Progenitor cell of endocrine pancreas (in vitro differentiated cells): ENCODE measurements around the gene CTDSP1. TPM values are rescaled to one million over a fixed set of nuclear protein-coding genes. Genes with fewer than 3 reads are reported as not detected.

ENCODE experiments used
- DNase-seq: peaks from one replicate; pipeline ENCODE4 v3.0.0; 2021; ENCODE audit warnings: low spot score; ENCODE audit not compliant: unreplicated experiment
- H3K27ac Mint-ChIP-seq: 2 replicates; pipeline ENCODE4 v1.8.0; 2021; ENCODE audit warnings: mild to moderate bottlenecking, moderate library complexity, mixed read lengths
- H3K27me3 Mint-ChIP-seq: 2 replicates; pipeline ENCODE4 v1.8.0; 2021; ENCODE audit warnings: mixed read lengths
- H3K36me3 Mint-ChIP-seq: 2 replicates; pipeline ENCODE4 v1.8.0; 2022; ENCODE audit warnings: mixed read lengths; ENCODE audit not compliant: insufficient read depth
- H3K4me1 Mint-ChIP-seq: 2 replicates; pipeline ENCODE4 v1.8.0; 2021; ENCODE audit warnings: low read depth, mixed read lengths
- H3K4me3 Mint-ChIP-seq: 2 replicates; pipeline ENCODE4 v1.8.0; 2021; ENCODE audit warnings: low read depth, mild to moderate bottlenecking, moderate library complexity, mixed read lengths
- H3K9me3 Mint-ChIP-seq: 2 replicates; pipeline ENCODE4 v1.8.0; 2021; ENCODE audit warnings: low read depth, mixed read lengths
- total RNA-seq: library from RNA; stranded (reverse); gene quantifications from 2 replicates; pipeline ENCODE4 v1.2.1, GENCODE V29; 2021
- TF ChIP-seq, protein P1 (sequence below): fragments of 200-600 bp; sonication (generic); IDR thresholded peaks from one replicate; pipeline ENCODE4 v1.5.0; 2021; ENCODE audit warnings: antibody characterized with exemption, mild to moderate bottlenecking; ENCODE audit not compliant: unreplicated experiment

Gene CTDSP1
- total RNA-seq, 1 donor from 2014 or later: 108 TPM

DNA sequence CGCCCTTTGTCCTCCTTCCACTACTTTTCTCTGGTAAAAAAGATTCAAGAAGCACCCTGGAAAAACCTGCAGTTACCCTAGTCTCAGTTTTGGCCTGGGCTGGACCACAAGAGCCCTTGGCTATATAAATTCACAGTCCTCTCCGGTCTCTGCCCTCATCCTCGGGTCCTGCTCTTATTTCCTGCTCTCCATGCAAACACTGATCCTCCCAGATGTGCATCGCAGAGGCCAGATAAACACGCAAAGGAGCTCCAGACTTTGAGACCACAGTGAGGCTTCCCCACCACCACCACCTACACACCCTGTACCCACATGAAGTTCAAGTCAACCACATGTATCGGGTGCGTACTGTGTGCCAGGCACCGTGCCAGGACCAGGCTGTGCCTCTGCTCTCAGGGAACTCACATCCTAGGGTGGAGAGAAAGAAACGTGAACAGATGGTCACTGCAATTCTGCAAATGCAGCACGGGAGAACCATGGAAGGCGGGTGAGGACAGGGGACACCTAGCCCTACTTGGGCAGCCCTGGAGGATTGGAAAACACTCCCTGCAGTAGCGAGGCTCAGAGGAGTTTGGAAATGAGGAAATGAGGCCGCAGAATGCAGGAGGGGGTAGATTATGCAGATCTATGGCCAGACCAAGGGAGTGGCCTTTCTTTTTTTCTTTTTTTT is 7.4 kb downstream of the CTDSP1 start:
- Mint-ChIP-seq H3K27me3 (no peaks in the 10 kb centered on the region), H3K27ac (peak overlapping the region; percentile 92), H3K36me3 (peaks cover 3% of the 10 kb centered on the region), H3K4me3 (peak overlapping the region; percentile 75), H3K4me1 (peaks cover 13% of the 10 kb centered on the region), H3K9me3 (no peaks in the 10 kb centered on the region)
- TF ChIP-seq, protein P1, sequence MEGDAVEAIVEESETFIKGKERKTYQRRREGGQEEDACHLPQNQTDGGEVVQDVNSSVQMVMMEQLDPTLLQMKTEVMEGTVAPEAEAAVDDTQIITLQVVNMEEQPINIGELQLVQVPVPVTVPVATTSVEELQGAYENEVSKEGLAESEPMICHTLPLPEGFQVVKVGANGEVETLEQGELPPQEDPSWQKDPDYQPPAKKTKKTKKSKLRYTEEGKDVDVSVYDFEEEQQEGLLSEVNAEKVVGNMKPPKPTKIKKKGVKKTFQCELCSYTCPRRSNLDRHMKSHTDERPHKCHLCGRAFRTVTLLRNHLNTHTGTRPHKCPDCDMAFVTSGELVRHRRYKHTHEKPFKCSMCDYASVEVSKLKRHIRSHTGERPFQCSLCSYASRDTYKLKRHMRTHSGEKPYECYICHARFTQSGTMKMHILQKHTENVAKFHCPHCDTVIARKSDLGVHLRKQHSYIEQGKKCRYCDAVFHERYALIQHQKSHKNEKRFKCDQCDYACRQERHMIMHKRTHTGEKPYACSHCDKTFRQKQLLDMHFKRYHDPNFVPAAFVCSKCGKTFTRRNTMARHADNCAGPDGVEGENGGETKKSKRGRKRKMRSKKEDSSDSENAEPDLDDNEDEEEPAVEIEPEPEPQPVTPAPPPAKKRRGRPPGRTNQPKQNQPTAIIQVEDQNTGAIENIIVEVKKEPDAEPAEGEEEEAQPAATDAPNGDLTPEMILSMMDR: no peak
- DNase-seq: no peak

DNA sequence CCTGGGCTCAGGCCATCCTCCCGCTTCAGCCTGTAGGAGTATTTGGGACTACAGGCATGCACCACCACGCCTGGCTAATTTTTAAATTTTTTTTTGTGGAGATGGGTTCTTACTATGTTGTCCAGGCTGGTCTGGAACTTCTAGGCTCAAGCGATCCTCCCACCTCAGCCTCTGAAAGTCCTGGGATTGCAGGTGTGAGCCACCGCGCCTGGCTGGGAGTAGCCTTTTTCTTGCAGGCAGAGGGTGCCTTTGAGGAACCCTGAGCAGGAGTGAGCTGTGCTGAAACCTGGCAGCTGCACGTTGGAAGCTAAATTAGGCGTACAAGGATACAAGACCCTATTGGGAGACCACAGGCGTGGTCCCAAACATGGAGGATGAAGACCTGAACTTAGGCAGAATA is 8.0 kb downstream of the CTDSP1 start:
- Mint-ChIP-seq H3K27ac (no peak overlapping the region), H3K4me1 (peaks cover 13% of the 10 kb centered on the region), H3K36me3 (peaks cover 3% of the 10 kb centered on the region), H3K27me3 (no peaks in the 10 kb centered on the region), H3K9me3 (no peaks in the 10 kb centered on the region), H3K4me3 (no peak overlapping the region)
- TF ChIP-seq, protein P1: no peak
- DNase-seq: no peak

DNA sequence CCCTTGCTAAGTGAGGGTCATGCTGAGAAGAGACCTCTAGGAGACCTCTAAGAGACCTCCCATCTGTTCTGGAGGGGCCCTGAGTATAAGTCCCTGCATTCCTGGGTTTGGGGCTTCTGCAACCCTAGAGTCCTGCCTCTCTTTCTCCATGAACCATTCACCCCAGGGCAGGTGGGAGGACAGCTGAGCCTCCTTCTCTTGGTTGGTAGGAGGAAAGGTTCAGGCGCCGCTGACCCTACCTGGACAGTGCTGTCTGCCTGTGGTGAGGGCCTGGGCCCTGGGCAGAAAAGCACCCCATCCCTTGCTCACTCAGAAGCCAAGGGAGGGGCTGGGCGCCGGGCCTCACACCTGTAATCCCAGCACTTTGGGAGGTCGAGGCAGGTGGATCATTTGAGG is 18.7 kb downstream of the CTDSP1 start:
- Mint-ChIP-seq H3K4me3 (peak overlapping the region; percentile 75), H3K27ac (peak overlapping the region; percentile 94), H3K36me3 (no peaks in the 10 kb centered on the region), H3K4me1 (peaks cover 34% of the 10 kb centered on the region), H3K27me3 (no peaks in the 10 kb centered on the region), H3K9me3 (no peaks in the 10 kb centered on the region)
- DNase-seq: no peak
- TF ChIP-seq, protein P1: no peak

DNA sequence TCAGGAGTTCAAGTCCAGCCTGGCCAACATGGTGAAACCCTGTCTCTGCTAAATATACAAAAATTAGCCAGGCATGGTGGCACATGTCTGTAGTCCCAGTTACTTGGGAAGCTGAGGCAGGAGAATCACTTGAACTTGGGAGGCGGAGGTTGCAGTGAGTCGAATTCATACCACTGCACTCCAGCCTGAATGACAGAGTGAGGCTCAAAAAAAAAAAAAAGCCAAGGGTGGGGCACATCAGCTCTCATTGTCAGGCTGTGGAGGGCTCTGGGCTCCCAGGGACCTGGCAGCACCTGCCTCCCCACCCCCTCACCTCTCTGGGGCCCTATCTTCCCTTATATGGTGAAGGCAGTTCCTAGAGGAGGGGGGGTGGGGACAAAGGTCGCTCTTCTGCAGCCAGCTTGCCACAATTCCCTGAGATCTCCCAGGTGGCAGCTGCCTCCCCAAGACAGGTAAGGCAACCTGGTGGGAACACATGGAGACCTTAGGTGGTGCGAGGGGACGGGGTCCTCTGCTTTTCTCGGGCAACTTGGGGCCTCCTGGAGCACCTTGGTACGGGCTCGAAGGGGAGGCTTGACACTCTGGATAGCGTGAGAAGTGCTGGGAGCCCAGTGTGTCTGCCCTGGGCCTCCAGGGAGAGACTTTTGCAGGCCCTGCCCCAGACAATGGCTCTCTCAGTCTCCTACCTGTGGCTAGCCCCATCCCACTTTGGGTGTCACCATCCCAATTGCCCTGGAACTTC is 19.2 kb downstream of the CTDSP1 start, which contains the start of gene VIL1:
Gene VIL1, plus strand, starts transcription at position 407 of the 742 bp plus-strand sequence. CDS start 4,656 bp downstream, outside the sequence.
- Mint-ChIP-seq H3K36me3 (no peaks in the 10 kb centered on the region), H3K9me3 (no peaks in the 10 kb centered on the region), H3K27ac (peak within 1 kb of the TSS; percentile 94), H3K4me3 (peak within 1 kb of the TSS; percentile 75), H3K27me3 (no peaks in the 10 kb centered on the region), H3K4me1 (peaks cover 36% of the 10 kb centered on the region)
- TF ChIP-seq, protein P1: no peak
- peak; percentile 45 for DNase-seq

DNA sequence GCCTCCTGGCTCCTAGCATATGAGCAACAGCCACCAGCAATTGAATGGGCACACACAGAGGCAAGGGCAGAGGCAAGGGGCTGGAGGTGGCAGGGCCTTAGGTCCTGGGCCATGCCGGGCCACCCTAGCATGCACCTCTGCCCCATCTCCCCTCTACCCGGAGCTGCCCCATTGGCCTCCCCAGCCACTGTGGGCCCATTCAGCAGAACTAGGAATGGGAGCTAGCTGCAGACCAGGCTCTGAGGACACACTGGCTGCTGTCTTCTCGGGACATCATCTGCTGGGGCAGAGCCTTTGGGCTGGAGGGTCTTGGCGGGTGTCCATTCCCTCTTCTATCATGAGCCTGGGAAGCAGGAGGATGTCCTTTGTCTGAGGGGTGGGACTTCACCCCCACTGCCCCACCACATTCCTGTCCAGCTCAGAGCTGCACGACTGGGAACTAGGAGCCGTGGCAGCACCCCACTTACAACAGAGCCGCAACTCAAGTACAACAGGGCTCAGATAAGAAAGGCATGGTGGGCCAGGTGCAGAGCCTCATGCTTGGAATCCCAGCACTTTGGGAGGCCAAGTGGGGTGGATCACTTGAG is 20.1 kb downstream of the CTDSP1 start:
- Mint-ChIP-seq H3K4me3 (peak overlapping the region; percentile 75), H3K27me3 (no peaks in the 10 kb centered on the region), H3K9me3 (no peaks in the 10 kb centered on the region), H3K27ac (peak overlapping the region; percentile 94), H3K4me1 (peaks cover 37% of the 10 kb centered on the region), H3K36me3 (peaks cover 3% of the 10 kb centered on the region)
- TF ChIP-seq, protein P1: no peak
- no peak for DNase-seq
